GM12878 (cell line): Measurements from ENCODE around the gene COL1A2. TPM values are rescaled to one million over a fixed set of nuclear protein-coding genes. Genes with fewer than 3 reads are reported as not detected.

ENCODE experiments used
- ESRRA ChIP-seq: IDR thresholded peaks from 2 replicates; pipeline ENCODE4 v1.6.1; 2012; ENCODE audit warnings: mild to moderate bottlenecking, low read length, improper control_type of control experiment
- MYB ChIP-seq: fragments of 150-350 bp; IDR thresholded peaks from 2 replicates; pipeline ENCODE4 v1.6.1; 2014; ENCODE audit warnings: mild to moderate bottlenecking, low read depth, low read length, borderline replicate concordance
- NR2C1 ChIP-seq: fragments of 450-650 bp; IDR thresholded peaks from 2 replicates; pipeline ENCODE4 v1.6.1; 2017; ENCODE audit warnings: antibody characterized with exemption, mild to moderate bottlenecking, moderate library complexity
- RAD21 ChIP-seq: IDR thresholded peaks from 2 replicates; pipeline ENCODE4 v1.6.1; 2011; ENCODE audit warnings: mild to moderate bottlenecking, low read depth, low read length, moderate library complexity; ENCODE audit not compliant: insufficient read depth
- SREBF2 ChIP-seq: IDR thresholded peaks from 2 replicates; pipeline ENCODE4 v1.6.1; 2012; ENCODE audit warnings: mild to moderate bottlenecking, low read length
- ZBTB4 ChIP-seq: fragments of 450-650 bp; formaldehyde crosslinking; IDR thresholded peaks from 2 replicates; pipeline ENCODE4 v1.4.0; 2022; ENCODE audit warnings: mild to moderate bottlenecking, moderate library complexity
- ZBTB40 ChIP-seq: fragments of 450-650 bp; IDR thresholded peaks from 2 replicates; pipeline ENCODE4 v1.6.1; 2016; ENCODE audit warnings: mild to moderate bottlenecking, moderate library complexity, borderline replicate concordance
- polyA plus RNA-seq, 11 experiments: library from polyadenylated mRNA; depleted of rRNA in 4 of 11; unstranded in 6 of 11; stranded (reverse) in 5 of 11; fragments of >200 nt; fragmentation: Nextera tagmentation in 4 of 11; fragmentation: Illumina TruSeq in 1 of 11; extraction: Ambion mirVana in 4 of 11; extraction: Trizol in 1 of 11; gene quantifications; 1 replicate in 1 of 11; 2 replicates in 10 of 11; pipeline versions ENCODE4 v1.2.1 to v1.2.3, GENCODE V29; 2011 to 2016; ENCODE audit warnings: inconsistent platforms in 2 of 11, missing spikeins in 2 of 11, low read depth in 1 of 11
- total RNA-seq, 4 experiments: library from RNA; depleted of rRNA in 3 of 4; stranded (reverse); fragments of >200 nt in 3 of 4; fragmentation: Illumina TruSeq in 1 of 4; extraction: Trizol in 1 of 4; gene quantifications; 2 replicates each; pipeline versions ENCODE4 v1.2.1 to v1.2.3, GENCODE V29; 2013 to 2021
- TF ChIP-seq, protein P1 (sequence below), 3 experiments: IDR thresholded peaks in 2 of 3; conservative IDR thresholded peaks in 1 of 3; 2 replicates each; pipeline ENCODE4 v1.5.1; 2011; ENCODE audit warnings: low read depth in 3 of 3, low read length in 3 of 3, mild to moderate bottlenecking in 3 of 3, control low read depth in 2 of 3, moderate library complexity in 2 of 3, inconsistent platforms in 1 of 3, mixed read lengths in 1 of 3; ENCODE audit not compliant: control insufficient read depth in 2 of 3, insufficient read depth in 1 of 3; ENCODE audit errors: extremely low read depth in 1 of 3

COL1A2 gene
- total and polyA plus RNA-seq, 10 of the 15 experiments (the other 5 are each of a cell fraction or from before 2014, with no cell fraction given): 0.03 to 2.5 (median 0.76) TPM; not detected in 4

DNA sequence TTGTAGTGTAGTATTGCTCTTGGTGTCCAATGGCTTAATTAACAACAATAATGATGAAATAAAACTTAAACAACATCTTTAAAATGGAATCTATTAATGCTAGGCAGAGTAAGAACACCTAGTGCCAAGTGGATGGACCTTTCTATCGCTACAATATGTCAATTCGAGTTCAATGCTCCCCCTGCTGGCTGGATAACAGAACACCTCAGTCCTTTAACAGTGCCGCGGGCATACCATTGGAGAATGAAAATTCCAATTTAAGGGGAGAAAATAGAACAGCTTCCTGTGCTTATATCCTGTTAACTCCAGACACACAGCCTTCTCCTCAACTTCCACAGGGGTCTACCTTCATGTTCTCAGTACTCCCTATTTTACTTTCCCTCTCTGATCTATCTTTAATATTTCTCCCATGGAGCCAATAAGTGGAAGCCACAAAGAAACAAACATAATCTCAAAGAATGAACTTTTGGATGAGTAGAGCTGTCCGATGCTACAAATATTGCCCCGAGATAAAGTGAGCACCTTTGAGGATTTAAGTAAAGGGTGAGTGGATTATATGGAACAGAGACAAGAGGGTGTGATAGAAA, 41.4 kb downstream of the COL1A2 start (continued):
- TF ChIP-seq ZBTB4 (CRISPR knock-in tag) (no peak), ESRRA (no peak), RAD21 (peak; percentile 58), SREBF2 (no peak), NR2C1 (no peak), MYB (0 out of 2 replicates have a peak, but pooled peaks have one; percentile 41), ZBTB40 (no peak)
- TF ChIP-seq, protein P1, sequence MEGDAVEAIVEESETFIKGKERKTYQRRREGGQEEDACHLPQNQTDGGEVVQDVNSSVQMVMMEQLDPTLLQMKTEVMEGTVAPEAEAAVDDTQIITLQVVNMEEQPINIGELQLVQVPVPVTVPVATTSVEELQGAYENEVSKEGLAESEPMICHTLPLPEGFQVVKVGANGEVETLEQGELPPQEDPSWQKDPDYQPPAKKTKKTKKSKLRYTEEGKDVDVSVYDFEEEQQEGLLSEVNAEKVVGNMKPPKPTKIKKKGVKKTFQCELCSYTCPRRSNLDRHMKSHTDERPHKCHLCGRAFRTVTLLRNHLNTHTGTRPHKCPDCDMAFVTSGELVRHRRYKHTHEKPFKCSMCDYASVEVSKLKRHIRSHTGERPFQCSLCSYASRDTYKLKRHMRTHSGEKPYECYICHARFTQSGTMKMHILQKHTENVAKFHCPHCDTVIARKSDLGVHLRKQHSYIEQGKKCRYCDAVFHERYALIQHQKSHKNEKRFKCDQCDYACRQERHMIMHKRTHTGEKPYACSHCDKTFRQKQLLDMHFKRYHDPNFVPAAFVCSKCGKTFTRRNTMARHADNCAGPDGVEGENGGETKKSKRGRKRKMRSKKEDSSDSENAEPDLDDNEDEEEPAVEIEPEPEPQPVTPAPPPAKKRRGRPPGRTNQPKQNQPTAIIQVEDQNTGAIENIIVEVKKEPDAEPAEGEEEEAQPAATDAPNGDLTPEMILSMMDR (IDR thresholded peaks at IDR 0.05 in 2 of 3, conservative IDR thresholded peaks at IDR 0.05 in 1 of 3; ENCODE audit: control insufficient read depth in 2 of 3, extremely low read depth in 1 of 3, insufficient read depth in 1 of 3, low read depth in 3 of 3, low read length in 3 of 3): peak; percentile 75 to 83 (median 76); a peak in 5 of 6 replicates
